Uterus (tissue), 4 donors: ENCODE data around the gene EOLA1. TPM values are rescaled to one million over a fixed set of nuclear protein-coding genes. Genes with fewer than 3 reads are reported as not detected.
A peak's percentile ranks its signal among the peaks of the same experiment; 100 is the strongest.
"Not testable (repeated sequence)": the region's sequence is repeated elsewhere in the genome, so short reads cannot be mapped to it uniquely, and the experiment has no call there.

Experiments
- DNase-seq, 2 donors: peaks; one replicate each; pipeline ENCODE4 v3.0.0-alpha.2; 2019 to 2020
- H3K27ac ChIP-seq, 2 donors: fragments of 200-600 bp; sonication (generic); 1 replicate in 1 of 2; 2 replicates in 1 of 2; pipeline ENCODE4 v1.5.1; 2016 to 2018
- H3K27me3 ChIP-seq, 2 donors: fragments of 200-600 bp; sonication (generic); one replicate each; pipeline ENCODE4 v1.5.1; 2018 to 2019; ENCODE audit warnings: control low read depth in 1 of 2
- H3K36me3 ChIP-seq, 2 donors: fragments of 200-600 bp; sonication (generic); one replicate each; pipeline ENCODE4 v1.5.1; 2019; ENCODE audit warnings: control low read depth in 1 of 2
- H3K4me1 ChIP-seq, 2 donors: fragments of 200-600 bp; sonication (generic); one replicate each; pipeline ENCODE4 v1.5.1; 2018 to 2019; ENCODE audit warnings: control low read depth in 1 of 2
- H3K4me3 ChIP-seq, 2 donors: fragments of 200-600 bp; sonication (generic); 1 replicate in 1 of 2; 2 replicates in 1 of 2; pipeline ENCODE4 v1.5.1; 2018 to 2019; ENCODE audit warnings: mild to moderate bottlenecking in 1 of 2
- H3K9me3 ChIP-seq, 2 donors: fragments of 200-600 bp; sonication (generic); one replicate each; pipeline ENCODE4 v1.5.1; 2019; ENCODE audit warnings: control low read depth in 1 of 2
- POLR2A ChIP-seq, 2 donors: fragments of 450-650 bp; IDR thresholded peaks; one replicate each; pipeline ENCODE4 v1.6.1; 2016; ENCODE audit warnings: antibody characterized with exemption in 2 of 2, mild to moderate bottlenecking in 1 of 2, moderate library complexity in 1 of 2
- intact Hi-C: fragments of 100-400 bp; cut with DNase I; formaldehyde crosslinking; loops from one replicate; pipeline ENCODE4 v1.15.1; 2023; ENCODE audit warnings: low total_unique reads
- total RNA-seq, 4 donors: library from RNA; depleted of rRNA in 3 of 4; stranded (reverse); fragments of >200 nt in 3 of 4; gene quantifications; one replicate each; pipeline versions ENCODE4 v1.1.0 to v1.2.4, GENCODE V29; 2014 to 2023
- TF ChIP-seq, protein P1 (sequence below), 4 experiments: fragments of 200-600 bp in 2 of 4; fragments of 450-650 bp in 2 of 4; sonication (generic) in 2 of 4; IDR thresholded peaks; one replicate each; pipeline ENCODE4 v1.5.1; 2016 to 2019; ENCODE audit warnings: antibody characterized with exemption in 4 of 4, mild to moderate bottlenecking in 2 of 4, moderate library complexity in 1 of 4
- donor health status: DM: yes; HTN: yes; CAD: no.

Gene EOLA1
- total RNA-seq, 4 donors from 2014 or later, result 9.1 to 23.6 (median 13.6) TPM

DNA sequence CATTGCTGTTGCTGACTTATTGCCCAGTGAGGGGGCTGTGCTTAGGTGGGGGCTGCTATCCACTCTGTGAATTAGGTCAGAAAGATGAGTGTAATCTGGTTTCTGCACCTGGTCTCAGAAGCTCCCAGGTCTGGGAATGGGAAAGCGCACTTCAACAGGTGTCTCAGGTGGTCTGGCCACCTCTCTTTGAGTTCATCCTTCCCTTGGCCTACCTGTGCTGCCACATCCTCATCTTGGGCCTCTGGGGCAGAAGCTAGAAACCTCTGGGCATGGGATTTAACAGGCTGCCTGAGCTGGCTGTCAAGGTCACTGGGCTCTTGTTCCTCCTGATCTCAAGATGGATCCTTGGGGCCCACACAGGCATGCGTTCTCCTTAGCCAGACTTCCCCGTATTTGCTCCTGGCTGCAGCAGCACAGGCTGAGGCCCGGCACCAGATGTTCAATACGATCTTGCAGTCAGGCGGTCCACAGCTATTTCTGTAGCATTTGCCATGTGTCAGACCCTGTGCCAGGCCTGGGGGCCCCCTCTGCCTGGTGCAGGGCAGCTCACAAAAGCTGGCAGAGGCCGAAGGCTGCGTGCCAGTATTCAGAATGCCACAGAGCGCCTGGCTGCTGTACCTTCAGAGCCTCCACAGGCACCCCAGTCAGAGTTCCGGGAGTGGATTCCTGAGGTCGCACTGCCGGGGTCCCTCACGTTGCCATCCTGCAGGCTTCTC lies 14.3 kb upstream of the EOLA1 start:
- intact Hi-C loops, H3K27me3 ChIP-seq: not testable (repeated sequence)
- H3K27ac ChIP-seq, result peak overlapping the region in 1 of 2 donors; percentile 25

DNA sequence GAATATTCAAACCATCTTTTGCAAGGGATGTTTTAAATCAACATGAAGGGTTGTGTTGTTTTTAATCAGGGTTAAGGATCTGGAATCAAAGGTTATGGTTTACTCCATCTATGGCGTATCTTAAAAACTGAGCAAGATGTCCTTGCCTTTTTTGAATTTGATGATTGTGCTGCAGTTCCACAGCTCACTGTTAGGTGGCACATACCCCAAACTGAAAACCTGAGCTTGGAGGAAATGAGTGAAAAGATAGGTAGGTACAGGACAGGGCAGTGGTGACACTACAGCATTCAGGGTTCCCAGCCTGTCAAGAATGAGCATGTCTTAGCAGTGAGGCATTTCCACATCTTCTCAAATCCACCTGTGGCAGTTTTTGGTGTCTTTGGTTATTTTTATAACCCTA lies 13.1 kb upstream of the EOLA1 start:
- TF ChIP-seq POLR2A (IDR thresholded peaks at IDR 0.05), result no peak
- TF ChIP-seq, protein P1, sequence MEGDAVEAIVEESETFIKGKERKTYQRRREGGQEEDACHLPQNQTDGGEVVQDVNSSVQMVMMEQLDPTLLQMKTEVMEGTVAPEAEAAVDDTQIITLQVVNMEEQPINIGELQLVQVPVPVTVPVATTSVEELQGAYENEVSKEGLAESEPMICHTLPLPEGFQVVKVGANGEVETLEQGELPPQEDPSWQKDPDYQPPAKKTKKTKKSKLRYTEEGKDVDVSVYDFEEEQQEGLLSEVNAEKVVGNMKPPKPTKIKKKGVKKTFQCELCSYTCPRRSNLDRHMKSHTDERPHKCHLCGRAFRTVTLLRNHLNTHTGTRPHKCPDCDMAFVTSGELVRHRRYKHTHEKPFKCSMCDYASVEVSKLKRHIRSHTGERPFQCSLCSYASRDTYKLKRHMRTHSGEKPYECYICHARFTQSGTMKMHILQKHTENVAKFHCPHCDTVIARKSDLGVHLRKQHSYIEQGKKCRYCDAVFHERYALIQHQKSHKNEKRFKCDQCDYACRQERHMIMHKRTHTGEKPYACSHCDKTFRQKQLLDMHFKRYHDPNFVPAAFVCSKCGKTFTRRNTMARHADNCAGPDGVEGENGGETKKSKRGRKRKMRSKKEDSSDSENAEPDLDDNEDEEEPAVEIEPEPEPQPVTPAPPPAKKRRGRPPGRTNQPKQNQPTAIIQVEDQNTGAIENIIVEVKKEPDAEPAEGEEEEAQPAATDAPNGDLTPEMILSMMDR (IDR thresholded peaks at IDR 0.05), result peak; percentile 28 to 49 (median 44)
- H3K27me3 ChIP-seq, result no peaks in the 10 kb centered on the region
- no peak overlapping the region for H3K27ac ChIP-seq
- no peaks in the 10 kb centered on the region for H3K9me3 ChIP-seq
- no peaks in the 10 kb centered on the region for H3K36me3 ChIP-seq
- H3K4me3 ChIP-seq, result no peak overlapping the region
- no peaks in the 10 kb centered on the region for H3K4me1 ChIP-seq
- intact Hi-C loops, result no loop called here
- DNase-seq, result no peak

More for the DNA sequence above, 14.3 kb upstream of the EOLA1 start:
- not testable (repeated sequence) for DNase-seq, H3K4me3 ChIP-seq, H3K4me1 ChIP-seq, H3K9me3 ChIP-seq, H3K36me3 ChIP-seq

DNA sequence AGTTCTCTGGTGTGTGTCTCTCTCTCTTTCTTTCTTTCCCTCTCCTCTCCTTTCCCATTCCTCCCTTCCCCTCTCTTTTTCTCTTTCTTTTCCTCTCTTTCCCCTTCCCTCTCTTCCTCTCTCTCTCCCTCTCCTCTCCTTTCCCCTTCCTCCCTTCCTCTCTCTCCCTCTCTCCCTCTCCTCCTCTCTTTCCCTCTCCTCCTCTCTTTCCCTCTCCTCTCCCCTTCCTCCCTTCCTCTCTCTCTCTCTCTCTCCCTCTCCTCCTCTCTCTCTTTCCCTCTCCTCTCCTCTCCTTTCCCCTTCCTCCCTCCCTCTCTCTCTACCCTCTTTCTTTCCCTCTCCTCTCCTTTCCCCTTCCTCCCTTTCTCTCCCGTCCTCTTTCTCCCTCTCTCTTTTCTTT lies 12.4 kb upstream of the EOLA1 start:
- no peak overlapping the region for H3K4me3 ChIP-seq
- no peak for DNase-seq
- H3K27ac ChIP-seq, result no peak overlapping the region
- H3K36me3 ChIP-seq, result no peaks in the 10 kb centered on the region
- TF ChIP-seq POLR2A (IDR thresholded peaks at IDR 0.05), result no peak
- TF ChIP-seq, protein P1 (IDR thresholded peaks at IDR 0.05), result no peak
- H3K4me1 ChIP-seq, result no peaks in the 10 kb centered on the region
- intact Hi-C loops, result no loop called here
- H3K9me3 ChIP-seq, result no peaks in the 10 kb centered on the region
- H3K27me3 ChIP-seq, result no peaks in the 10 kb centered on the region

DNA sequence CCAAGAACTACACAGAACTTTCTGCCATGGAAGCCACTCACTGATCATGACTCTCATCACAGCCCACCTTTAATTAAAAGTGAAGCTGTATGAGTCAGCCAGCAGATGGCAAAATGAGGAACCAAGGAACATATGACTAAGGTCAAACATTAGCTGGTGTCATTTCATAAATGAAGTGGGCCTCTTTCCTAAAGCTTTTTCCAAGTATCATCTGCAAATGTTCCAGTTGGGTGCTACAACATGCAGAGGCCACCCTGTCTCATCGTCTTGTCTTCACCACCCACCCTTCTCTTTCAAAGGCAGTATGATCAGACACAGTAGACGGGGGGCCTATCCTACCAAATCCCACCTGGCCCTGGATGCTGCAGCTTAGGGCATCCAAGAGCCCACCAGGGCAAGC lies 9.2 kb upstream of the EOLA1 start:
- H3K27ac ChIP-seq, result no peak overlapping the region
- no peaks in the 10 kb centered on the region for H3K36me3 ChIP-seq
- no peak for DNase-seq
- H3K4me3 ChIP-seq, result no peak overlapping the region
- intact Hi-C loops, result no loop called here
- no peaks in the 10 kb centered on the region for H3K4me1 ChIP-seq
- no peak for TF ChIP-seq POLR2A (IDR thresholded peaks at IDR 0.05)
- TF ChIP-seq, protein P1 (IDR thresholded peaks at IDR 0.05), result no peak
- H3K27me3 ChIP-seq, result no peaks in the 10 kb centered on the region
- H3K9me3 ChIP-seq, result no peaks in the 10 kb centered on the region

DNA sequence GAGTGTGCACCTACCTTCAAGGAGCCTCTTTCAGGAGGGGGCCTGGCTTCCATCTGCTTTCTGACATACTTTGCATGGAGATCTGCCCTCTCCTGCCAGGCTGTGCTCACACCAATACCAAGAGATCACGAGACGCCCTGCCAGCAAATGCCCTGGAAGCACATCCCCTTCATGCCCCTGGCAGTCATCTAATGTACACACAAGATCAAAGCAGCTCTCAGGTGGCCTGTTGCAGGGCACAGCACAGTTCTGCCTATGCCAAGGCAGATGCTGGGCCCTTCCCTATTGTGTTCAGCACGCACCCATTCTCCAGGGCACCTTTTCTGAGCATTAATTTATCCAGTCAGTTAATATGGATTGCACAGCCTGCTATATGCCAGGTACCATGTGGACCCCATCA lies 7.9 kb upstream of the EOLA1 start:
- DNase-seq, H3K27me3 ChIP-seq, H3K4me1 ChIP-seq, H3K9me3 ChIP-seq, H3K36me3 ChIP-seq, intact Hi-C loops, H3K27ac ChIP-seq, H3K4me3 ChIP-seq: not testable (repeated sequence)

DNA sequence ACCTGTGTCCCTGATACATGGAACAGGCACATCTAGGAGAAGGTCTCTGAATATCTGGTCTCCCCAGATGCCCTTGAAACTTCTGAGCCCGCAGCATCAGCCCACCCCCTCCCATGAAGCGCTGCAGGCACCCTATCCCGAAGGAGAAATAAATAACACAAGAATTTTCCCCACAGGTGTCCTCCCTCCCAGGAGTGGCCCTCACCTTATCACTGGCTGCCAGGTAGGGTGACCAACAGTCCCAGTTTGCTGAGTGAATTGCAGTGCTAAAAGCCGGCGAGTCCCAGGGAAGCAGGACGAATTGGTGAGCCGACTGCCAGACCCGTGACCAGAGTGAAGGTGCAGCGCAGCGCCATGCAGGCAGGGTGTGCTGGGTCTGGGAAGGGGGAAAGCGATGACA lies 6.8 kb upstream of the EOLA1 start:
- H3K36me3 ChIP-seq, H3K4me3 ChIP-seq, H3K27ac ChIP-seq, H3K4me1 ChIP-seq, H3K27me3 ChIP-seq, H3K9me3 ChIP-seq, DNase-seq, intact Hi-C loops: not testable (repeated sequence)

DNA sequence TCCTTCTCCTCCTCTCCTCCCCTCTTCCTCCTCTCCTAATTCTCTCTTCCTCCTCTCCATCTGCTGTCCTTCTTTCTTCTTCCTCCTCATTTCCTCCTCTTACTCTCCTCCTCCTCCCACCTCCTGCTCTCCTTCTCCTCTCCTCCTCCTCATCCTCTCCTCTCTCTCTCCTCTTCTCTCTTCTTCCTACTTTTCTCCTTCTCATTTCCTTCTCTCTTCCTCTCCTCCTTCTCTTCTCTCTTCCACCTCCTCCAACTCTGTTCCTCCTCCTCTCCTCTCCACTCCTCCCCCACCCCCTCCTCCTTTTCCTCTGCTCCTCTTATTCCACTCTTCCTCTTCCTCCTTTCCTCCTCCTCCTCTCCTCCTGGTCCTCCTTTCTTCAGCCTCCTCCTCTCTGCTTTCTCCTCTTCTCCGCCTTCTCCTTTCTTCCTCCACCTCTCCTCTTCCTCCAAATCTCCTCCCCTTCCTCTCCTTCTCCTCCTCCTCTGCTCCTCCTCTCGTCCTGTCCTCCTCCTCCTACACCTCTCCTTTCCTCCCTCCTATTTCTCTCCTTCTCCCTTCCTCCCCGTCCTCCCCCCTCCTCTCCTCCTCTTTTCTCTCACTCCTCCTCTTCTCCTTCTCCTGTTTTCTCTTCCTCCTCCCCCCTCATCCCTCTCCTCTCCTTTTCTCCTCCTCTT lies 5.7 kb upstream of the EOLA1 start:
- H3K4me1 ChIP-seq, H3K36me3 ChIP-seq, DNase-seq, H3K27me3 ChIP-seq, intact Hi-C loops, H3K9me3 ChIP-seq, H3K27ac ChIP-seq, H3K4me3 ChIP-seq: not testable (repeated sequence)

DNA sequence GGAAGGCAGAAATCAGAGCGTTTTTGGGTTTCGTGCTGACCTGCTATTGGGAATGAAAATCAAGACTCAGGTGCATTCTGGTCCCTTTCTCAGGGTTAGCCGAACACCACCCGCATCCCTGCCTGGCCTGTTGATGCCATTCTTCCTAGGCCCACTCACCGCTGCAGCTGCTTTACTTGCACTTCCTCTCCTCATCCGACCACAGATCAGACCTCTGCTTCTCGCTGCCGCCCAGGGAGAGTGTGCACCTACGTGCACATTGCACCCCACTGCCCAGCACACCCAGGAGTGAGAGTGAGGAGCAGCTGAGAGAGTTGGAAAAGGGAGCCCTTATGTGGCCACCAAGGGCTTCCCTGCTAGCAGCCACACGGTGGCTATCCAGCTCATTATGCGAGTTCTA lies 3.3 kb upstream of the EOLA1 start:
- intact Hi-C loops, DNase-seq, H3K36me3 ChIP-seq, H3K4me1 ChIP-seq, H3K27ac ChIP-seq, H3K4me3 ChIP-seq, H3K27me3 ChIP-seq, H3K9me3 ChIP-seq: not testable (repeated sequence)
